HepG2 (cell line): ENCODE data around the gene TMC8. TPM values are rescaled to one million over a fixed set of nuclear protein-coding genes. Genes with fewer than 3 reads are reported as not detected.

Experiments used
- HNRNPLL ChIP-seq: fragments of 200-400 bp; formaldehyde crosslinking; IDR thresholded peaks from 2 replicates; pipeline ENCODE4 v1.6.1; 2017; ENCODE audit warnings: mild to moderate bottlenecking, low read depth, low read length; ENCODE audit not compliant: poor library complexity, severe bottlenecking
- HOXA7 ChIP-seq: sonication (generic); formaldehyde crosslinking; IDR thresholded peaks from 2 replicates; pipeline ENCODE4 v1.8.1; 2022; ENCODE audit warnings: mild to moderate bottlenecking, missing genetic modification reagents, moderate library complexity
- JUNB ChIP-seq: sonication (generic); formaldehyde crosslinking; IDR thresholded peaks from 2 replicates; pipeline ENCODE4 v1.8.0; 2022; ENCODE audit warnings: missing genetic modification reagents, mild to moderate bottlenecking, borderline replicate concordance
- KDM5A ChIP-seq: fragments of 200-600 bp; sonication (generic); IDR thresholded peaks from 2 replicates; pipeline ENCODE4 v1.7.0; 2018; ENCODE audit warnings: antibody characterized with exemption, mild to moderate bottlenecking, low read length, borderline replicate concordance
- KLF6 ChIP-seq: IDR thresholded peaks from 2 replicates; pipeline ENCODE4 v1.8.0; 2016; ENCODE audit warnings: missing biosample characterization, missing genetic modification reagents
- MXI1 ChIP-seq: IDR thresholded peaks from 3 replicates; pipeline ENCODE4 v1.6.1; 2012; ENCODE audit warnings: low read depth, low read length, inconsistent platforms, borderline replicate concordance
- NONO ChIP-seq, 2 experiments: fragments of 450-650 bp in 1 of 2; sonication (generic) in 1 of 2; formaldehyde crosslinking in 1 of 2; IDR thresholded peaks in 1 of 2; conservative IDR thresholded peaks in 1 of 2; 2 replicates each; pipeline versions ENCODE4 v1.6.1 to v1.8.0; 2017 to 2022; ENCODE audit warnings: mild to moderate bottlenecking in 1 of 2, missing genetic modification reagents in 1 of 2, moderate library complexity in 1 of 2
- RARG ChIP-seq: sonication (generic); formaldehyde crosslinking; IDR thresholded peaks from 2 replicates; pipeline ENCODE4 v1.4.0; 2020; ENCODE audit warnings: low read depth, mild to moderate bottlenecking, missing genetic modification reagents
- SMC3 ChIP-seq: IDR thresholded peaks from 2 replicates; pipeline ENCODE4 v1.6.1; 2011; ENCODE audit warnings: low read length, improper control_type of control experiment
- SMYD3 ChIP-seq: sonication (generic); formaldehyde crosslinking; IDR thresholded peaks from 2 replicates; pipeline ENCODE4 v1.8.1; 2023; ENCODE audit warnings: mild to moderate bottlenecking, missing genetic modification reagents
- SP5 ChIP-seq: IDR thresholded peaks from 2 replicates; pipeline ENCODE4 v1.6.1; 2016; ENCODE audit warnings: low read depth, borderline replicate concordance
- ZNF44 ChIP-seq: sonication (generic); formaldehyde crosslinking; IDR thresholded peaks from 2 replicates; pipeline ENCODE4 v1.5.1; 2020; ENCODE audit warnings: mild to moderate bottlenecking, missing genetic modification reagents
- ZNF530 ChIP-seq: sonication (generic); formaldehyde crosslinking; IDR thresholded peaks from 2 replicates; pipeline ENCODE4 v1.5.0; 2020; ENCODE audit warnings: low read depth, mild to moderate bottlenecking, missing genetic modification reagents
- ZNF549 ChIP-seq: sonication (generic); formaldehyde crosslinking; IDR thresholded peaks from 2 replicates; pipeline ENCODE4 v1.5.0; 2020; ENCODE audit warnings: missing genetic modification reagents
- ZNF577 ChIP-seq: sonication (generic); formaldehyde crosslinking; IDR thresholded peaks from 2 replicates; pipeline ENCODE4 v1.4.0; 2020; ENCODE audit warnings: mild to moderate bottlenecking, low read depth, missing genetic modification reagents, borderline replicate concordance
- ZNF614 ChIP-seq: IDR thresholded peaks from 2 replicates; pipeline ENCODE4 v1.6.1; 2018; ENCODE audit warnings: missing biosample characterization, missing genetic modification reagents, inconsistent platforms, borderline replicate concordance
- polyA plus RNA-seq, 8 experiments: library from polyadenylated mRNA; depleted of rRNA in 3 of 8; stranded (reverse) in 7 of 8; unstranded in 1 of 8; fragments of >200 nt; fragmentation: Illumina TruSeq in 4 of 8; extraction: Trizol in 4 of 8; gene quantifications; 2 replicates each; pipeline versions ENCODE4 v1.2.1 to v1.2.3, GENCODE V29; 2011 to 2016; ENCODE audit warnings: low read depth in 4 of 8, missing spikeins in 1 of 8, mixed read lengths in 1 of 8; ENCODE audit not compliant: insufficient read depth in 1 of 8
- total RNA-seq, 5 experiments: library from RNA; depleted of rRNA; stranded (reverse); fragments of >200 nt; fragmentation: Illumina TruSeq; extraction: Trizol; gene quantifications; 2 replicates each; pipeline ENCODE4 v1.2.3, GENCODE V29; 2016; ENCODE audit warnings: low read depth in 1 of 5
- TF ChIP-seq, protein P1 (sequence below): sonication (generic); formaldehyde crosslinking; IDR thresholded peaks from 2 replicates; pipeline ENCODE4 v1.8.0; 2022; ENCODE audit warnings: missing genetic modification reagents, mild to moderate bottlenecking, borderline replicate concordance
- TF ChIP-seq, protein P2 (sequence below): sonication (generic); formaldehyde crosslinking; IDR thresholded peaks from 2 replicates; pipeline ENCODE4 v1.9.0; 2021; ENCODE audit warnings: missing genetic modification reagents, borderline replicate concordance
- TF ChIP-seq, protein P3 (sequence below): sonication (generic); formaldehyde crosslinking; IDR thresholded peaks from 2 replicates; pipeline ENCODE4 v1.5.0; 2020; ENCODE audit warnings: mild to moderate bottlenecking, low read depth, missing genetic modification reagents, borderline replicate concordance
- TF ChIP-seq, protein P4 (sequence below): sonication (generic); formaldehyde crosslinking; IDR thresholded peaks from 2 replicates; pipeline ENCODE4 v1.5.1; 2020; ENCODE audit warnings: mild to moderate bottlenecking, moderate library complexity, missing genetic modification reagents
- TF ChIP-seq, protein P5 (sequence below): IDR thresholded peaks from 2 replicates; pipeline ENCODE4 v1.6.1; 2016

TMC8 gene
- total and polyA plus RNA-seq, 2 of the 13 experiments (the other 11 are each of a cell fraction or from before 2014, with no cell fraction given), result 0.53 to 7.8 TPM

DNA sequence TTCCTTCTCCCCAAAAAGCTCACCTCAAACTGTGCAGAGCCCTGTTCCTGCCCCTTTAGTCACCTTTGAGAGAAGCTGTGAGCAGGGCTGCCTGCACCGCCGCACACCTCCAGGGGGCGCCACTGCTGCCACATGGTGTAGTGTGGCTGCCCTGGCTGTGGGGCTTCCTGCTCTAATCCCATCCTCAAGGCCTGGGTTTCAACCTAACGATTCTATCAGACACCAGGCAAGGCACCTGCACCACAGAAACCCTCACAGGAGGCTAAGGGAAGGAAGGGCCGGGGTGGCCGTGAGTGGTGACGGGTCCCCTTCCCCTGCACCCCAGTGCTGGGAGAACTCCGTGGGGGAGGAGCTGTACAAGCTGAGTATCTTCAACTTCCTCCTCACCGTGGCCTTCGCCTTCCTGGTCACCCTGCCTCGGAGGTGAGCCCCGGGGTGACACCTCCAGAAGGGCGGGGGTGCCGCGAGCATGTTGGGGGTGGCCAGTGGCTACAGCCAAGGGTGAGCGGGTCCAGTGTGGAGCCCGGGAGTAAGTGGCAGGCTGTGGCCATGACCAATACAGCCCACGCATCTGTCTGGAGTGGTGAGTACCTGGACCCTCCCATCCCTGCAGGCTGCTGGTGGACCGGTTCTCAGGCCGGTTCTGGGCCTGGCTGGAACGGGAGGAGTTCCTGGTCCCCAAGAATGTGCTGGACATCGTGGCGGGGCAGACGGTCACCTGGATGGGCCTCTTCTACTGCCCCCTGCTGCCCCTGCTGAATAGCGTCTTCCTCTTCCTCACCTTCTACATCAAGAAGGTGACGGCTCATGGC, 7.0 kb downstream of the TMC8 start (continued):
- no peak; the same call in 2 of the 3 replicates for TF ChIP-seq MXI1
- TF ChIP-seq ZNF549 (CRISPR knock-in tag), result no peak
- 0 out of 2 replicates have a peak, but pooled peaks have one; percentile 23 for TF ChIP-seq SMC3
- no peak for TF ChIP-seq NONO (IDR thresholded peaks at IDR 0.05)
- peak; percentile 82 for TF ChIP-seq NONO (CRISPR knock-in tag; conservative IDR thresholded peaks at IDR 0.05)
- TF ChIP-seq, protein P1, sequence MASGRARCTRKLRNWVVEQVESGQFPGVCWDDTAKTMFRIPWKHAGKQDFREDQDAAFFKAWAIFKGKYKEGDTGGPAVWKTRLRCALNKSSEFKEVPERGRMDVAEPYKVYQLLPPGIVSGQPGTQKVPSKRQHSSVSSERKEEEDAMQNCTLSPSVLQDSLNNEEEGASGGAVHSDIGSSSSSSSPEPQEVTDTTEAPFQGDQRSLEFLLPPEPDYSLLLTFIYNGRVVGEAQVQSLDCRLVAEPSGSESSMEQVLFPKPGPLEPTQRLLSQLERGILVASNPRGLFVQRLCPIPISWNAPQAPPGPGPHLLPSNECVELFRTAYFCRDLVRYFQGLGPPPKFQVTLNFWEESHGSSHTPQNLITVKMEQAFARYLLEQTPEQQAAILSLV, result no peak
- no peak for TF ChIP-seq HOXA7 (CRISPR knock-in tag)
- no peak for TF ChIP-seq ZNF530 (CRISPR knock-in tag)
- no peak for TF ChIP-seq KDM5A
- no peak for TF ChIP-seq KLF6
- no peak for TF ChIP-seq ZNF614
- TF ChIP-seq RARG, result no peak
- no peak for TF ChIP-seq JUNB (CRISPR knock-in tag)
- TF ChIP-seq, protein P2, sequence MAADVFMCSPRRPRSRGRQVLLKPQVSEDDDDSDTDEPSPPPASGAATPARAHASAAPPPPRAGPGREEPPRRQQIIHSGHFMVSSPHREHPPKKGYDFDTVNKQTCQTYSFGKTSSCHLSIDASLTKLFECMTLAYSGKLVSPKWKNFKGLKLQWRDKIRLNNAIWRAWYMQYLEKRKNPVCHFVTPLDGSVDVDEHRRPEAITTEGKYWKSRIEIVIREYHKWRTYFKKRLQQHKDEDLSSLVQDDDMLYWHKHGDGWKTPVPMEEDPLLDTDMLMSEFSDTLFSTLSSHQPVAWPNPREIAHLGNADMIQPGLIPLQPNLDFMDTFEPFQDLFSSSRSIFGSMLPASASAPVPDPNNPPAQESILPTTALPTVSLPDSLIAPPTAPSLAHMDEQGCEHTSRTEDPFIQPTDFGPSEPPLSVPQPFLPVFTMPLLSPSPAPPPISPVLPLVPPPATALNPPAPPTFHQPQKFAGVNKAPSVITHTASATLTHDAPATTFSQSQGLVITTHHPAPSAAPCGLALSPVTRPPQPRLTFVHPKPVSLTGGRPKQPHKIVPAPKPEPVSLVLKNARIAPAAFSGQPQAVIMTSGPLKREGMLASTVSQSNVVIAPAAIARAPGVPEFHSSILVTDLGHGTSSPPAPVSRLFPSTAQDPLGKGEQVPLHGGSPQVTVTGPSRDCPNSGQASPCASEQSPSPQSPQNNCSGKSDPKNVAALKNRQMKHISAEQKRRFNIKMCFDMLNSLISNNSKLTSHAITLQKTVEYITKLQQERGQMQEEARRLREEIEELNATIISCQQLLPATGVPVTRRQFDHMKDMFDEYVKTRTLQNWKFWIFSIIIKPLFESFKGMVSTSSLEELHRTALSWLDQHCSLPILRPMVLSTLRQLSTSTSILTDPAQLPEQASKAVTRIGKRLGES (CRISPR knock-in tag), result no peak
- TF ChIP-seq SP5 (CRISPR knock-in tag), result no peak
- TF ChIP-seq, protein P3, sequence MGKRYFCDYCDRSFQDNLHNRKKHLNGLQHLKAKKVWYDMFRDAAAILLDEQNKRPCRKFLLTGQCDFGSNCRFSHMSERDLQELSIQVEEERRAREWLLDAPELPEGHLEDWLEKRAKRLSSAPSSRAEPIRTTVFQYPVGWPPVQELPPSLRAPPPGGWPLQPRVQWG (CRISPR knock-in tag), result no peak
- TF ChIP-seq, protein P4, sequence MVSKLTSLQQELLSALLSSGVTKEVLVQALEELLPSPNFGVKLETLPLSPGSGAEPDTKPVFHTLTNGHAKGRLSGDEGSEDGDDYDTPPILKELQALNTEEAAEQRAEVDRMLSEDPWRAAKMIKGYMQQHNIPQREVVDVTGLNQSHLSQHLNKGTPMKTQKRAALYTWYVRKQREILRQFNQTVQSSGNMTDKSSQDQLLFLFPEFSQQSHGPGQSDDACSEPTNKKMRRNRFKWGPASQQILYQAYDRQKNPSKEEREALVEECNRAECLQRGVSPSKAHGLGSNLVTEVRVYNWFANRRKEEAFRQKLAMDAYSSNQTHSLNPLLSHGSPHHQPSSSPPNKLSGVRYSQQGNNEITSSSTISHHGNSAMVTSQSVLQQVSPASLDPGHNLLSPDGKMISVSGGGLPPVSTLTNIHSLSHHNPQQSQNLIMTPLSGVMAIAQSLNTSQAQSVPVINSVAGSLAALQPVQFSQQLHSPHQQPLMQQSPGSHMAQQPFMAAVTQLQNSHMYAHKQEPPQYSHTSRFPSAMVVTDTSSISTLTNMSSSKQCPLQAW (CRISPR knock-in tag), result no peak; the same call in 1 of the 2 replicates
- no peak for TF ChIP-seq ZNF44 (CRISPR knock-in tag)
- no peak for TF ChIP-seq SMYD3 (CRISPR knock-in tag)
- TF ChIP-seq, protein P5, sequence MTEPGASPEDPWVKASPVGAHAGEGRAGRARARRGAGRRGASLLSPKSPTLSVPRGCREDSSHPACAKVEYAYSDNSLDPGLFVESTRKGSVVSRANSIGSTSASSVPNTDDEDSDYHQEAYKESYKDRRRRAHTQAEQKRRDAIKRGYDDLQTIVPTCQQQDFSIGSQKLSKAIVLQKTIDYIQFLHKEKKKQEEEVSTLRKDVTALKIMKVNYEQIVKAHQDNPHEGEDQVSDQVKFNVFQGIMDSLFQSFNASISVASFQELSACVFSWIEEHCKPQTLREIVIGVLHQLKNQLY (CRISPR knock-in tag), result no peak
- TF ChIP-seq ZNF577 (CRISPR knock-in tag), result no peak
- no peak for TF ChIP-seq HNRNPLL
